GM18867 (cell line): Measurements from ENCODE around the gene RAP1GAP2.
A peak's percentile ranks its signal among the peaks of the same experiment; 100 is the strongest.
"Not testable (repeated sequence)": the region's sequence is repeated elsewhere in the genome, so short reads cannot be mapped to it uniquely, and the experiment has no call there.

Source experiments
- ATAC-seq: cut with Tn5 transposase; IDR thresholded peaks from one replicate; pipeline ENCODE4 v1.9.1; 2021; ENCODE audit warnings: mild to moderate bottlenecking, moderate library complexity; ENCODE audit not compliant: unreplicated experiment

Gene RAP1GAP2

DNA sequence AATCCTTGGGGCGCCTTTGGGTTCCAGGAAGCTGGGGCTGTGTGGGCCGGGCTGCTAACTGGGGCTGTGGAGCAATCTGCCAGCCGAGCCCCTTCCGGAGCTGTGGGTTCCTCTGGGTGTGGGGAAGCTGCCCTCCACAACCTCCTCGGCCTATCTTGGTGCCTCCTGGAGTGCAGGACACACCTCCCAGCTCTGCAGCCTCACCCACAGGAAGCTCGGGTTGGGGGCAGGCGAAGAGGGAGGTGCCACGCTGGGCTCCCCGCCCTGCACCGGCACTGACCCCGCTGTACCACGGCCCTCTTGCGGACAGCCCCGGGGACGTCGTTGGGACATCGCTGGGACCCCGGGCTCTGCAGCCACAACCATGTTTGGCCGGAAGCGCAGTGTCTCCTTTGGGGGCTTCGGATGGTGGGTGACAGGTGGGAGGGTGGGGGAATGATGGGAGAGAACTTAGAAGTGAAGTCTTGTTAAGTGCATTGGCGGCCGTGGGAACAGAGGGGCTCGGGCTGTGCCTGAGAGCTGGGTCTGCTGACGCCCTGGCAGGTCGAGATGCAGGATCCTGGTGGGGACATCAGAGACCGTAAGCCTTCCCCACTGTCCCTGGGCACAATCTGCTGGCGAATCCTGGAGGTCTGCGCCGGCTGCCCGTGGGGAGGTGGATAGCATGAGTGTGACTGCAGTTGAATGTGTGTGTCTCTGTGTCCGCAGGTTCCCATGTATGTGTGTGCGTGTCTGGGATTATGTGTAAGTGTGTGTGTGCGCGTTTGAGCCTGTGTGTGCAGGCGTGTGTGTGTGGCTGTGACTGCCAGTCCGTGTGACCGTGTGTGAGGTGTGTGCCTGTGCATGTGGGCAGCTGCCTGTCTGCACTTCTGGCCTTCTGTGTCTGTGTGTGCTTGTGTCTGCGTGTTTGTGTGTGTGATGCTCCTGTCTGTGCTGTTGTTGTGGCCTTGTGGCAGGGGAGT is at the start of gene RAP1GAP2:
Gene RAP1GAP2 (plus strand): TSS at position 275 of the 962 bp plus-strand sequence. CDS start 90 bp downstream, at position 365.
- no peak for ATAC-seq

- no peak for ATAC-seq
These were observed 47.0 kb upstream of the RAP1GAP2 start, which contains the start of gene CCDC92B for GRCh38 chr17:2749058-2749783. TSS of gene CCDC92B (minus strand) at chr17:2749652. CDS start at chr17:2735145, 14,507 bp downstream.

GRCh38 chr17:2749784-2750181 is 46.5 kb upstream of the RAP1GAP2 start:
- peak; percentile 64 for ATAC-seq

DNA sequence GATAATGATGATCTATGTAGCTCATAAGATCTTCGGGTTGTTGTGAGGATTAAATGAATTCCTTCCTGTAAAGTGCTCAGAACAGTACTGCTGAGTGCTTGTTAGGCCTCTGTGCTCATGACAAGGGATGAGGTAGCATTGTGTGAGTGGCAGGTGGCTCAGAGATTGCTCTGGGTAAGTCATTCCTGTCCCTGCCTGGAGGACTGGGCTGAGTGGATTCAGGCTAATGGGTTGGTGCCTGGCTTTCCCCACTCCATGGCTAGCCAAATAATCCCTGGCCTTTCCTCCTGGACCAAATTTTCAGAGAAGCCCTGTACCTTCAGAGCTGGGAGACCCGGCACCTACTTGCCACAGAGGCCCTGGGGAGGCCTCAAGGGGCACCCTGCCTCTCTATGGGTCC is 45.5 kb upstream of the RAP1GAP2 start:
- no peak for ATAC-seq

DNA sequence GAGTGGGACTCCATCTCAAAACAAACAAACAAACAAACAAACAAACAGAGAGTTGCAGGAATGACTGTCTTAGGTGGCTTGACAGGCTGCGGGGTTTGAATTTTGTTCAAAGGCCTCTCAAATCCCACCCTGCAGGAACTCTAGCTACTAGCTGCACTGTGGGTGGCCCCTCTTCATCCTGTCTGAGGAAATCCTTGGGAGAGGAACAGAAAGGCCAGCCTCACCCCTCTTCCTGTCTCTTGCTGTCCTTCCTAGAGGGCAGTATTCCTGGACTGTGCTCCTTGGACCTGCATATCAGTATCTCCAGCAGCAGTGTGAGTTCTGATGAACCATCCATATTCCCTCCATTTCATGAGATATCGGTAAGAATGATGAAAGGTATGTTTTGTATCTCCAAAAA is 44.7 kb upstream of the RAP1GAP2 start:
- ATAC-seq, result no peak

DNA sequence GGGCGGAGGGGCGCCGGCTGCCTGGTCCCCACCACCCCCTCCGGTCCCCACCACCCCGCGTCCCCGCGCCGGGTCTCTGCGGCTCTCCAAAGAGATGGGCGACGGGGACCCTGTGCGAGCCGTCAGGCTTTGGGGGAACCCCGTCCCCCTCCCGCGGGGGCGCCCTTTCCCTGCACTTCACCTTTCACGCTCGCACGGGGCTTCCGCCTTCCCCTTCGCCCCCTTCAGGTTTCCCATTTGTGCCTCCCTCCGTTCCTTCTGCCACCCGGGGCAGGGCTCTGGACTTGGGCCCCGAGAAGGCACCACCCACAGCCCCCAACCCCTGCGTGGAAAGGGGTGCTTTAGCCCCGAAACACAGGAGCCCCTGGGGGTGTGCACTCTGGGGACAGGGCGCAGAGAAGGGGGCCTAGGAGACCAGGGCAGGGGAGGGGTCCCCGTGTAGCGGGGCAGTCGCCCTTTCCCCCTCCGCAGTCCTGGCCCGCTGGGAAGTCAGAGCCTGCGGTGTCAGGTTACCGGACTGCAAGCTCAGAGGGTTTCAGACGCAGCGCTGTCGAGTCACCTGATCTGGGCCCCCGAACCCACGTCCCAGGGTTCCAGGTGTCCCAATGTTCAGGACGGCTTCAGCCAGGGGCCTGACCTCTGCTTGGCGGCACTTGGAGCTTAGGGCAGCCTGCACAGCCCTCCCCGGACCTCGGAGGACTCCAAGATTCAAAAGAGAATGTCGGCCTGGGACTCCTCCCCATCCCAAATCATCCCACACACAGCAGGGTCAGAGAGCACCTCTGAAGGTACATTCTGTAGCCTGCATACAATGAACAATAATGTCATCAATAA is 40.1 kb upstream of the RAP1GAP2 start:
- ATAC-seq, result no peak

- ATAC-seq, result no peak
These were observed 37.4 kb upstream of the RAP1GAP2 start for GRCh38 chr17:2758870-2759269.

GRCh38 chr17:2770129-2770528 is 26.1 kb upstream of the RAP1GAP2 start:
- ATAC-seq, result no peak

- ATAC-seq, result no peak
These were observed 21.0 kb upstream of the RAP1GAP2 start for GRCh38 chr17:2775206-2775605.

GRCh38 chr17:2776589-2777241 is 19.5 kb upstream of the RAP1GAP2 start:
- no peak for ATAC-seq

DNA sequence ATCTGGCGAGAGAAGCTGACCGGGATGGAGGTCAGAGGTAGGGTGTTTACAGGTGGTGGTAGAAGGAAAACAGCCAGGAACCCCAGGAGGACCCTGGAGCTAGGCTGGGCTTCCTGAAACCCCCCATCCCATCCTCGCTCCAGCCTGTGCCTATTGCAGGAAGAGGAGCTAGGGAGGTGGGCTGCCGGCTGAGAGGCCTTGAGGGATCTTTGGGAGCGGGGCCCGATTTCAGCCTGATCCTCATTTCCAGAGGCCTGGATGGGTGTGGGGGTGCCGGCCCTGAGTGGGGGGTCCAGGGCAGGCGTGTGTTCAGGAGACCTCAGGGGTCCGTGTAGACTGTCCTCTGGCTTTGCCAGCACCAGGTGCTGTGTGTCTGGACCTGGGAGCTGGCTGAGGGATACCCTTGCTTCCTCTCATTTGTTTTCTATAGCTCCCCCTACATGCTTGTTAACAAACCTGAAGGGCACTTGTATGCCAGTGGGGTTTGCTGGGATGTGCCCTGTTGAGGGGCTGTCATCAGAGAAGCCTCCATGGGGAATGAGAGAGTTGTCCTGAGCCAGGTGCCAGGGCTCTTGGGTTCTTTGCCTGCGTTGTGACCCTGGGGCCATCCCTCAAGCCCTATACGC is 18.9 kb upstream of the RAP1GAP2 start:
- ATAC-seq, result no peak

- ATAC-seq, result no peak
These were observed 17.7 kb upstream of the RAP1GAP2 start for GRCh38 chr17:2778489-2778888.

GRCh38 chr17:2779545-2779944 is 16.7 kb upstream of the RAP1GAP2 start:
- no peak for ATAC-seq

DNA sequence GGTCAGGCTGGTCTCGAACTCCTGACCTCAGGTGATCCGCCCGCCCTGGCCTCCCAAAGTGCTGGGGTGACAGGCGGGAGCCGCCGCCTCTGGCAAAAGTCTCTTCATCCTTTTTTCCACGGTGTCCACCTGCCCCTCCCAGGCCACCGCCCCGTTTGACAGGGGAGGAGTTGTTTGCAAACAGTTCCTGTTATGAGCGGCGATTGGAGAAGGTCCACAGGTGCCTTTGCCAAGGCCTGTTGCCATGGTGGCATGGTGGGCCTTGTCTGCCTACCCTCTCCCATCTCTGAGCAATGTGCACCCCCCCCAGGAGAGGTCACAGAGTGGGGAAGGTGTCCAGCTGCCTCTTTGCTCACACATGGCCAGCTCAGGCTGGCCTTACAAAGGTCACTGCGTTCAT is 16.0 kb upstream of the RAP1GAP2 start:
- ATAC-seq, result no peak

- ATAC-seq, result no peak
These were observed 15.2 kb upstream of the RAP1GAP2 start for GRCh38 chr17:2780931-2781454.

GRCh38 chr17:2781598-2781997 is 14.6 kb upstream of the RAP1GAP2 start:
- ATAC-seq, result not testable (repeated sequence)

DNA sequence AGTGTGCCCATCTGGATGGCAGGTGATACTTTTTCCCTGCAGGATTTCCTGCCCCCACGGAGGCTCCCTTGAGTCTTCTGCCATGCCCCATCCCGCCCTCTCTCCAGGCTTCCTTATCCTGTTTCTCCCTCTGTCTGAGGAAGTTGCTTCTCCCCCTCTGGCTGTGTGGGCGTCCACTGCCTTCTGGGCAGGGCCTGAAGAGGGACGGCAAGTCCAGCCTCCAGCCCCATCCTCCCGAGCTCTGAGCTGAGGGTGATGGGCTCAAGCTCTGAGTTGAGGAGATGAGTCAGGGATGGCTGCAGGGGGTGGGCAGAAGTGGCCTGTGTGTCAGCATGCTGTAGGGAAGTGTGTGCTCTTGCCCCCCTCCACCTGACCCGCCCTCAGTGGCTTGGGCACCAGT is 14.2 kb upstream of the RAP1GAP2 start:
- ATAC-seq, result no peak

DNA sequence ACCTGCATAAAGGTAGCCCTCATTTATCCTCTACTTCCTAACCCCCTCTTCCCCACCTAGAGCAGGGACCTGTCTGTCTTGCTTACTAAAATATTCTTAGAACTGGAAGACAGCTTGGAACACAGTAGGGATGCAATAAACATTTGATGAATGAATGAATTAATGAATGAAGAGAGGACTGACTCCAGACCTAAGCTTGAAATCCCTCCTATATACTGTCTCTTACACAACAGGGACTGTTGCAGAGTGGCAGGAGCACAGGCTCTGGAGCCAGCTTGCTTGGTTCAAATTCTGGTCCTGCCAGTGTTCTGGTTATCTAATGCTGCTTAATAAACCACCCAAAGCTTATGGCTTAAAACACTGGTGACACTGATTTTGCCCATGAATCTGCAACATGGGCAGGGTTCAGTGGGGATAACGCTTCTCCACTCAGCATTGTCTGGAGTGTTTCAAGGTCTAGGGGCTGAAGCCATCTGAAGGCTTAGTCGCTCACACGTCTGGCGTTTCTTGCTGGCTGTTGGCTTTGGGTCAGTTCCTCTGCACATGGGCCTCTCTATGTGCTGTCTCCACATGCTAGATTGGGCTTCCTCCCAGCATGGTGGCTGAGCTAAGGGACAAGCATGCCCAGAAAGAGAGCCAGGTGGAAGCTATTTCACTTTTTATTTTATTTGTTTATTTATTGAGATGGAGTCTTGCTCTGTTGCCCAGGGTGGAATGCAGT is 12.8 kb upstream of the RAP1GAP2 start:
- no peak for ATAC-seq

DNA sequence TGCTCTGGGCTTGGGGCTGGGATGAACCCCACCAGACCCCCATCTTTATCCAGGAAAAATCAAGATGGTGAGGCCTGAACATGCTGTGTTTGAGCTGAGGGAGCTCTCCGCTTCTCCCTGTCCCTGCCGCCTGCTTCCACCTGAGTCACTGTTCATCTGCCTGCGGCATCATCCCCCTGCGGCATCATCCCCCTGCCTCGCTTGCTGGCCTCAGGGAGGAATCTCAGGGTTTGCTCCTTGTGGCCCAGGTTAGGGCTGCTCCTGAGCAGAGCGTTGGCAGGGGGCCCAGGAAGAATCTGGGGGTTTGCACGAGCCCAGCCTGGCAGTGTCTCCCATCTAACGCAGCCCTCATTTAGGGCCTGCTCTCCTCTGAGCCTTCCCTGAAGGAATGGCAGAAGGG is 11.4 kb upstream of the RAP1GAP2 start:
- ATAC-seq, result no peak
